BLaER1 treated with 17β-estradiol and CSF1 and Interleukin-3, amounts not matched to agents 10 nM and 100 nM (cell line): ENCODE data around the gene NLGN2.

Experiments used
- H3K27ac ChIP-seq, 11 experiments: shearing (Covaris generic); formaldehyde crosslinking; 2 replicates each; pipeline ENCODE4 v1.8.1; 2022
- H3K27me3 ChIP-seq, 11 experiments: shearing (Covaris generic); formaldehyde crosslinking; 2 replicates each; pipeline ENCODE4 v1.8.1; 2022
- H3K36me3 ChIP-seq, 11 experiments: shearing (Covaris generic); formaldehyde crosslinking; 2 replicates each; pipeline ENCODE4 v1.8.1; 2022
- H3K4me1 ChIP-seq, 10 experiments: shearing (Covaris generic); formaldehyde crosslinking; 2 replicates each; pipeline ENCODE4 v1.8.1; 2022
- H3K4me2 ChIP-seq, 11 experiments: shearing (Covaris generic); formaldehyde crosslinking; 2 replicates each; pipeline ENCODE4 v1.8.1; 2022
- H3K4me3 ChIP-seq, 10 experiments: shearing (Covaris generic); formaldehyde crosslinking; 2 replicates each; pipeline ENCODE4 v1.8.1; 2022
- H3K9ac ChIP-seq, 11 experiments: shearing (Covaris generic); formaldehyde crosslinking; 2 replicates each; pipeline ENCODE4 v1.8.1; 2022
- H3K9me3 ChIP-seq, 11 experiments: shearing (Covaris generic); formaldehyde crosslinking; replicated peaks in 1 of 11; 2 replicates each; pipeline ENCODE4 v1.8.1; 2022
- H4K20me1 ChIP-seq, 11 experiments: shearing (Covaris generic); formaldehyde crosslinking; 2 replicates each; pipeline ENCODE4 v1.8.1; 2022
- Cebpa-rat ChIP-seq, 11 experiments: shearing (Covaris generic); IDR thresholded peaks; 2 replicates each; pipeline ENCODE4 v1.8.1; 2022

NLGN2 gene

DNA sequence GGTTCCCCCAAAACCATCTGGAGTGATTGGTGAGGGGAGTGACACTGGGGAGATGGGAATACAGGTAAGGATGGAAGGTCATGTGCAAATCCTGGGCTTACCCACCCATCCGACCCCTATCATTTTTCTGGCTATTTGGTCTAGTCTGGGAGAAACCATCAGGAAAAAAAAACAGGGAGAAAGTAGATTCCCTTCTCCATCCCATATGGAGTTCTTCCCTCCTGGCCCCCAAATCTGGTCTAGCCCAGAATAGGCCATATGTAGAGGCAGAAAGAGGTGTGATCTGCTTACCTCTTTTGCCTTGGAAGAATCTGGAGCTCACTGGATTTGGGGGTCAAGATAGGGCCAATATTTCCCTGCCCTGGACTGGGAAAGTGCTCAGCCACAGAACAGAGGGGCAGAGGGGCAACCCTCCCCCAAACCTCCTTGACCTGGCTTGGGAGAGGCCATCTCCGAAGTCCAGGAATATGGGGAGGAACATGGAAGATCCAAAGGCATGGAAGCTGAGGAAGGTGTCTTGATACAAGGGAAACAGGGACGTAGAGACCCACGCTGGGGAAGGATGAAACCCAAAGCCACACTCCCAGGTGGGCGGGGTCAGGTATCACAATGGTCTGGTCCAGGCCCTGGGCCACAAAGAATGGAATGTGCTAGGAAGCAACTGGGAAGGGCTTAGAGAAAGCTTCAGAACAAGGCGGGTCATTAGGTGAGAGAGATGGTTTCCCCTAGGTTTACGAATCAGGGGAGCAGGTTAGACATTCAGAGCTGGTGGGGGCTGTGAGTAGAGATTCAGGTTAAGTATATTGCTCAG is 53.4 kb downstream of the NLGN2 start:
- H4K20me1 ChIP-seq, result no peaks in the 10 kb centered on the region; a peak in 2 of 22 replicates
- H3K27me3 ChIP-seq, result no peaks in the 10 kb centered on the region
- H3K4me2 ChIP-seq, result peak overlapping the region in 6 of 11 experiments; percentile 10 to 52 (median 36); a peak in 7 of 22 replicates
- no peak overlapping the region for H3K4me3 ChIP-seq
- no peaks in the 10 kb centered on the region for H3K9me3 ChIP-seq
- H3K36me3 ChIP-seq, result peaks cover 33 to 58% (median 43%) of the 10 kb centered on the region in 11 experiments
- H3K9ac ChIP-seq, result no peak overlapping the region
- TF ChIP-seq Cebpa-rat (IDR thresholded peaks at IDR 0.05), result no peak
- H3K4me1 ChIP-seq, result peaks cover 12 to 29% (median 21%) of the 10 kb centered on the region in 10 experiments
- peak overlapping the region in 7 of 11 experiments; percentile 37 to 66 (median 49); a peak in 10 of 22 replicates for H3K27ac ChIP-seq

GRCh38 chr17:7462474-7463371 is 55.1 kb downstream of the NLGN2 start:
- Histone ChIP-seq H3K9me3 (no peaks in the 10 kb centered on the region), H3K9ac (no peak overlapping the region), H3K27ac (no peak overlapping the region), H3K4me3 (no peak overlapping the region), H3K4me2 (no peak overlapping the region), H3K36me3 (peaks cover 42 to 75% (median 54%) of the 10 kb centered on the region in 11 experiments), H4K20me1 (peaks cover 0 to 13% (median 0%) of the 10 kb centered on the region in 11 experiments; a peak in 6 of 22 replicates), H3K27me3 (no peaks in the 10 kb centered on the region), H3K4me1 (peaks cover 14 to 34% (median 26%) of the 10 kb centered on the region in 10 experiments)
- TF ChIP-seq Cebpa-rat (IDR thresholded peaks at IDR 0.05), result no peak

GRCh38 chr17:7463372-7463846 is 55.8 kb downstream of the NLGN2 start:
- no peaks in the 10 kb centered on the region for H3K27me3 ChIP-seq
- peaks cover 0 to 19% (median 0%) of the 10 kb centered on the region in 11 experiments; a peak in 6 of 22 replicates for H4K20me1 ChIP-seq
- H3K27ac ChIP-seq, result no peak overlapping the region
- no peak overlapping the region for H3K4me2 ChIP-seq
- TF ChIP-seq Cebpa-rat (IDR thresholded peaks at IDR 0.05), result no peak
- H3K9me3 ChIP-seq, result no peaks in the 10 kb centered on the region
- peaks cover 42 to 74% (median 54%) of the 10 kb centered on the region in 11 experiments for H3K36me3 ChIP-seq
- no peak overlapping the region for H3K9ac ChIP-seq
- H3K4me1 ChIP-seq, result peaks cover 19 to 41% (median 31%) of the 10 kb centered on the region in 10 experiments
- H3K4me3 ChIP-seq, result no peak overlapping the region

DNA sequence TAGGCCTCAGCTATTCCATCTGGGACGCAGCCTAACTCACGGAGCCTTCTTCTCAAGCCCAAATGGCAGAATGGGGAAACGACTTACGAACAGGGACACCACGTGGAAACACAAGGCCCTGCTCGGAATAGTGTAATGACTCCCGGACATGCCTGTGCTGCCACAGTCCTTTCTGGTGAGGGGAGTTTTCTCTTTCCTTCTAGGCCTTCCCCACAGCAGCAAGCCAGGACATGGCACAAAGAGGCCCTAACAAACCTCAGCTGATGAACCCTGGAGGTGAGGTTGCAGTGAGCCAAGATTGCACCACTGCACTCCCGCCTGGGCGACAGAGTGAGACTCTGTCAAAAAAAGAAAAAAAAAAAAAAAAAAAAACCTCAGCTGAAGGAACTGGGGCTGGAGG is 56.4 kb downstream of the NLGN2 start:
- H3K9me3 ChIP-seq, result no peaks in the 10 kb centered on the region
- no peak for TF ChIP-seq Cebpa-rat (IDR thresholded peaks at IDR 0.05)
- H4K20me1 ChIP-seq, result peaks cover 0 to 26% (median 0%) of the 10 kb centered on the region in 11 experiments; a peak in 6 of 22 replicates
- H3K36me3 ChIP-seq, result peaks cover 42 to 68% (median 57%) of the 10 kb centered on the region in 11 experiments
- no peak overlapping the region for H3K4me3 ChIP-seq
- H3K4me1 ChIP-seq, result peaks cover 19 to 42% (median 31%) of the 10 kb centered on the region in 10 experiments
- no peak overlapping the region for H3K4me2 ChIP-seq
- 0 out of 22 replicates have a peak overlapping the region, but pooled peaks of 1 of the 11 experiments have one; percentile 9 for H3K27ac ChIP-seq
- H3K27me3 ChIP-seq, result no peaks in the 10 kb centered on the region
- H3K9ac ChIP-seq, result no peak overlapping the region

GRCh38 chr17:7465597-7466275 is 58.1 kb downstream of the NLGN2 start:
- peaks cover 0 to 41% (median 6%) of the 10 kb centered on the region in 11 experiments; a peak in 7 of 22 replicates for H4K20me1 ChIP-seq
- peak overlapping the region in 7 of 11 experiments; percentile 27 to 71 (median 66); a peak in 9 of 22 replicates for H3K4me2 ChIP-seq
- no peaks in the 10 kb centered on the region for H3K27me3 ChIP-seq
- H3K9ac ChIP-seq, result peak overlapping the region in 2 of 11 experiments; percentile 1 to 27; a peak in 2 of 22 replicates
- H3K9me3 ChIP-seq, result no peaks in the 10 kb centered on the region
- peak overlapping the region in 8 of 11 experiments; percentile 13 to 73 (median 66); a peak in 8 of 22 replicates for H3K27ac ChIP-seq
- H3K36me3 ChIP-seq, result peaks cover 42 to 72% (median 56%) of the 10 kb centered on the region in 11 experiments
- peaks cover 19 to 35% (median 25%) of the 10 kb centered on the region in 10 experiments for H3K4me1 ChIP-seq
- no peak overlapping the region for H3K4me3 ChIP-seq
- no peak for TF ChIP-seq Cebpa-rat (IDR thresholded peaks at IDR 0.05)

GRCh38 chr17:7466318-7466638 is 58.6 kb downstream of the NLGN2 start:
- H3K27me3 ChIP-seq, result no peaks in the 10 kb centered on the region
- TF ChIP-seq Cebpa-rat (IDR thresholded peaks at IDR 0.05), result no peak
- peaks cover 19 to 31% (median 25%) of the 10 kb centered on the region in 10 experiments for H3K4me1 ChIP-seq
- H3K4me2 ChIP-seq, result peak overlapping the region in 9 of 11 experiments; percentile 27 to 71 (median 48); a peak in 16 of 22 replicates
- peak overlapping the region; percentile 17 to 73 (median 66); a peak in 19 of 22 replicates for H3K27ac ChIP-seq
- H3K4me3 ChIP-seq, result no peak overlapping the region
- H3K36me3 ChIP-seq, result peaks cover 40 to 69% (median 50%) of the 10 kb centered on the region in 11 experiments
- H3K9me3 ChIP-seq, result no peaks in the 10 kb centered on the region
- H4K20me1 ChIP-seq, result peaks cover 0 to 47% (median 7%) of the 10 kb centered on the region in 11 experiments; a peak in 8 of 22 replicates
- peak overlapping the region in 5 of 11 experiments; percentile 1 to 46 (median 30); a peak in 6 of 22 replicates for H3K9ac ChIP-seq

DNA sequence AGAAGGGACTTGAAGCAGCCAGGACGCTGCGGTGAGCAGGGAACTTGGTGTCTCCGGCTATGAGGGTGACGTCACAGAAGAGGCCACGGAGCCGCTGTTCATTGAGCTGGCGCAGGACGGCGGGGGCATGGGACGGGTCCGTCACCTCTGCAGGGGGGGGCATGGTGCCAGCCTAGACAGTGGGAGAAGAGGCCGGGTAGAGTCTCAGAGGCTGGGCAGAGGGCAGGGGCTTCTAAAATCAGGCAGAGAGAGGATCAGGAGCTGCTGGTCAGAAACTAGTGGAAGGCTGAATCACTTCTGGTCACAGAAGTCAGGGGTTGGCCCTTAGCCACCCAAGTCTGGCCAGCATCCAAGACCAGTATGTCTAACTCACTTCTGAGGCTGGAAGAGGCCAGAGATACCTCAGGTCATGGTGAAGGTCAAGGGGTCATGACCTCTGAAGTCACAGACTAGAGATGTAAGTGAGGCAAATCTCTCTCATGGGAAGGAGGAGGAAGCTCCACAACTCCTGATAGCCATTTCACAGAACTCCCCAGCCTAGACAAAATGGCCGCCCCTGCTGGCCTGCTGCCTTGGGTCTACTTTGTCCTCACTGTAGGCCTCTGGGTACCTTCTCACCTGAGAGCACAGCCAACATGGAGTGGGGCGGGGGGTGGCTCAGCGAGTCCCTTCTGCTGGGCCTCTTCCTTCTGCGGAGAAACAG is 59.1 kb downstream of the NLGN2 start:
- Histone ChIP-seq H3K4me1 (peaks cover 24 to 36% (median 30%) of the 10 kb centered on the region in 10 experiments), H3K4me2 (peak overlapping the region; percentile 15 to 71 (median 39); a peak in 20 of 22 replicates), H3K9ac (peak overlapping the region in 8 of 11 experiments; percentile 1 to 46 (median 28); a peak in 12 of 22 replicates), H3K36me3 (peaks cover 35 to 66% (median 47%) of the 10 kb centered on the region in 11 experiments), H3K9me3 (no peaks in the 10 kb centered on the region), H3K27ac (peak overlapping the region; percentile 17 to 73 (median 66); a peak in 20 of 22 replicates), H3K4me3 (no peak overlapping the region), H4K20me1 (peaks cover 0 to 52% (median 11%) of the 10 kb centered on the region in 11 experiments; a peak in 11 of 22 replicates), H3K27me3 (no peaks in the 10 kb centered on the region)
- no peak for TF ChIP-seq Cebpa-rat (IDR thresholded peaks at IDR 0.05)
